ENCODE results near the gene USHBP1. TPM values are rescaled to one million over a fixed set of nuclear protein-coding genes. Genes with fewer than 3 reads are reported as not detected.

USHBP1 gene
- total and polyA plus RNA-seq, 2 of the 13 experiments (the other 11 are each of a cell fraction or from before 2014, with no cell fraction given), result 0.15 to 1.5 TPM

GRCh38 chr19:17266975-17267788 lies 2.6 kb upstream of the USHBP1 start, which contains the start of gene BABAM1 (continued):
- TF ChIP-seq GMEB2 (CRISPR knock-in tag; IDR thresholded peaks at IDR 0.05; ENCODE audit: low read depth) (no peak), LRRFIP1 (CRISPR knock-in tag; conservative IDR thresholded peaks at IDR 0.05) (no peak), MEIS1 (CRISPR knock-in tag; IDR thresholded peaks at IDR 0.05; ENCODE audit: borderline replicate concordance) (no peak; the same call in 1 of the 2 replicates), ZNF598 (CRISPR knock-in tag; IDR thresholded peaks at IDR 0.05; ENCODE audit: borderline replicate concordance) (peak; percentile 50; the same call in 1 of the 2 replicates), ZSCAN12 (CRISPR knock-in tag; IDR thresholded peaks at IDR 0.05) (no peak), HHEX (CRISPR knock-in tag; IDR thresholded peaks at IDR 0.05) (no peak), ZNF746 (CRISPR knock-in tag; IDR thresholded peaks at IDR 0.05) (no peak), ZNF224 (CRISPR knock-in tag; IDR thresholded peaks at IDR 0.05) (no peak), SMC3 (IDR thresholded peaks at IDR 0.05; ENCODE audit: low read length) (no peak), ZNF256 (CRISPR knock-in tag; conservative IDR thresholded peaks at IDR 0.05) (no peak), WIZ (CRISPR knock-in tag; IDR thresholded peaks at IDR 0.05) (no peak), ZIK1 (CRISPR knock-in tag; IDR thresholded peaks at IDR 0.05; ENCODE audit: borderline replicate concordance, low read depth) (no peak), SKI (IDR thresholded peaks at IDR 0.05; ENCODE audit: partially characterized antibody) (no peak), SMYD3 (CRISPR knock-in tag; IDR thresholded peaks at IDR 0.05) (no peak), CBX1 (IDR thresholded peaks at IDR 0.05; ENCODE audit: low read depth) (no peak), MIER3 (CRISPR knock-in tag; IDR thresholded peaks at IDR 0.05; ENCODE audit: borderline replicate concordance) (peak; percentile 74; the same call in 1 of the 2 replicates), ZSCAN25 (CRISPR knock-in tag; IDR thresholded peaks at IDR 0.05) (0 out of 2 replicates have a peak, but pooled peaks have one; percentile 18), ZBTB42 (CRISPR knock-in tag; IDR thresholded peaks at IDR 0.05) (no peak), RBM39 (IDR thresholded peaks at IDR 0.05; ENCODE audit: low read depth, low read length, poor library complexity, severe bottlenecking) (no peak)
- TF ChIP-seq, protein P1, sequence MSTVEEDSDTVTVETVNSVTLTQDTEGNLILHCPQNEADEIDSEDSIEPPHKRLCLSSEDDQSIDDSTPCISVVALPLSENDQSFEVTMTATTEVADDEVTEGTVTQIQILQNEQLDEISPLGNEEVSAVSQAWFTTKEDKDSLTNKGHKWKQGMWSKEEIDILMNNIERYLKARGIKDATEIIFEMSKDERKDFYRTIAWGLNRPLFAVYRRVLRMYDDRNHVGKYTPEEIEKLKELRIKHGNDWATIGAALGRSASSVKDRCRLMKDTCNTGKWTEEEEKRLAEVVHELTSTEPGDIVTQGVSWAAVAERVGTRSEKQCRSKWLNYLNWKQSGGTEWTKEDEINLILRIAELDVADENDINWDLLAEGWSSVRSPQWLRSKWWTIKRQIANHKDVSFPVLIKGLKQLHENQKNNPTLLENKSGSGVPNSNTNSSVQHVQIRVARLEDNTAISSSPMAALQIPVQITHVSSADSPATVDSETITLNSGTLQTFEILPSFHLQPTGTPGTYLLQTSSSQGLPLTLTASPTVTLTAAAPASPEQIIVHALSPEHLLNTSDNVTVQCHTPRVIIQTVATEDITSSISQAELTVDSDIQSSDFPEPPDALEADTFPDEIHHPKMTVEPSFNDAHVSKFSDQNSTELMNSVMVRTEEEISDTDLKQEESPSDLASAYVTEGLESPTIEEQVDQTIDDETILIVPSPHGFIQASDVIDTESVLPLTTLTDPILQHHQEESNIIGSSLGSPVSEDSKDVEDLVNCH (CRISPR knock-in tag; IDR thresholded peaks at IDR 0.05), result no peak
- TF ChIP-seq, protein P2, sequence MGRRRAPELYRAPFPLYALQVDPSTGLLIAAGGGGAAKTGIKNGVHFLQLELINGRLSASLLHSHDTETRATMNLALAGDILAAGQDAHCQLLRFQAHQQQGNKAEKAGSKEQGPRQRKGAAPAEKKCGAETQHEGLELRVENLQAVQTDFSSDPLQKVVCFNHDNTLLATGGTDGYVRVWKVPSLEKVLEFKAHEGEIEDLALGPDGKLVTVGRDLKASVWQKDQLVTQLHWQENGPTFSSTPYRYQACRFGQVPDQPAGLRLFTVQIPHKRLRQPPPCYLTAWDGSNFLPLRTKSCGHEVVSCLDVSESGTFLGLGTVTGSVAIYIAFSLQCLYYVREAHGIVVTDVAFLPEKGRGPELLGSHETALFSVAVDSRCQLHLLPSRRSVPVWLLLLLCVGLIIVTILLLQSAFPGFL (CRISPR knock-in tag; IDR thresholded peaks at IDR 0.05), result no peak
- TF ChIP-seq, protein P3, sequence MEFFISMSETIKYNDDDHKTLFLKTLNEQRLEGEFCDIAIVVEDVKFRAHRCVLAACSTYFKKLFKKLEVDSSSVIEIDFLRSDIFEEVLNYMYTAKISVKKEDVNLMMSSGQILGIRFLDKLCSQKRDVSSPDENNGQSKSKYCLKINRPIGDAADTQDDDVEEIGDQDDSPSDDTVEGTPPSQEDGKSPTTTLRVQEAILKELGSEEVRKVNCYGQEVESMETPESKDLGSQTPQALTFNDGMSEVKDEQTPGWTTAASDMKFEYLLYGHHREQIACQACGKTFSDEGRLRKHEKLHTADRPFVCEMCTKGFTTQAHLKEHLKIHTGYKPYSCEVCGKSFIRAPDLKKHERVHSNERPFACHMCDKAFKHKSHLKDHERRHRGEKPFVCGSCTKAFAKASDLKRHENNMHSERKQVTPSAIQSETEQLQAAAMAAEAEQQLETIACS (CRISPR knock-in tag; IDR thresholded peaks at IDR 0.05), result no peak

Data from HepG2 (cell line).